NOMO-1 treated with dmso at 0.1 percent for 144 hours (cell line): ENCODE results near the gene FTSJ3.
"Not testable (repeated sequence)": the region's sequence is repeated elsewhere in the genome, so short reads cannot be mapped to it uniquely, and the experiment has no call there.

Experiments
- DNase-seq: peaks from one replicate; lab custom pipeline; 2025; ENCODE audit not compliant: unreplicated experiment; lab: John Stamatoyannopoulos, UW

FTSJ3 gene

DNA sequence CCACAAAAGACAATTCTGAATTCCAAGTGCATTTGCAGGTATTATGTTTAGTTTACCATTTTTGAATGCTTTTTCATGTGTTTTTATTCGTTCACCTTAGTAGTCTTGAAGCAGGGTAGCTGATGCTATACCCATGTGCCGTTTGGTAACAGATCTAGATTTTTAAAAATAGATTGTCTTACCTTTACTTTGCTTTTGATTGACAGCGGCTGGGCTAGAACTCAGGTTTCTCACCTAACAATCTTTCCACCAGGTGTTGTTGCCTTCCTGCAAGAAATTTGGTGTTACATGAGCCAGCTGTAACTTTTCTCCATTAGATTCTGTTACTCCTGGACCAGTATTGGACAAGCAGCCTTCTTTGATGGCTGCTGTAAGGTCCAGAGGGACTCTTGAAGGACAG is 1.5 kb upstream of the FTSJ3 start:
- DNase-seq: no peak

DNA sequence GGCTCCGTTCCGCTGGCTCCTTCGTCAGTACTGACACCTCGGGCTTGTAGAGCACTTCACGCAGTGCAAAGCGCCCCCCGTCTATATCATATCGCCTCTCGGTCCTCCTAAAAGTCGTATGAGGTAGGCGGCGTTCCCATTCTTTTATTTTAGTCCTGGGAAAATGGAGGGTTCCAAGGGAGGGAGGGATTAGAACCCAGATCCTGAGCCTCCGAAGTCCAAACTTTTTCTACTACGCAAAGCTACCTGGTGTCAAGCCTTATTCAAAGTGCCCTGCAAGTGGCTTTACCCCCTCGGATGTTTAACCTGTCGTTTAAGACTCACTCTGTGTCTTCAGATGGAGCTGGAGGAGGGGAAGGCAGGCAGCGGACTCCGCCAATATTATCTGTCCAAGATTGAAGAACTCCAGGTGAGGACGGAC is 348 bp upstream of the FTSJ3 start:
- DNase-seq: no peak

DNA sequence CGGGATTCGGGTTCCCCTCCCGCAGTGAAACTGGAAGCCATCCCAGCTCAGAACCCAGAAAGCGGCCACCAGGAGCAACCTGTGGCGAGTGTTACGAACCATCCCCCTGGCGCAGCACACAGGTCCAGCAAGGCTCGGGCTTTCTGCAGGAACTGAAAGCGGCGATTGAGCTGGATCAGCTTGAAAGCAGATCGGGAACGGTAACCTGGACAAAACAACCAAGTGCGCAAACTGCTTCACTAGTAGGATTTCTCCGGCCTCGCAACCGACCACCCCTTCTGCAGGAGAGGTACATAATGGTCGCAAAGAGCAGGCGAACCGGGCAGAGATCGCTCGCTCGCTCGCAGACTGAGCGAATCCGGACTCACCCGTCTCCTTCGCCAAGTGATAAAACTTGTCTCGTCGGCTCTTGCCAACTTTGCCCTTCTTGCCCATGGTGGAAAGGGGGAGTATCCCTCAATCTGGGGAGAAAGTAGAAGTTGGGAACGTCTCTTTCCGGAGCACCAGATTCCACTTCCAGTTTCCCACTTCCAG is 928 bp downstream of the FTSJ3 start:
- DNase-seq: no peak

DNA sequence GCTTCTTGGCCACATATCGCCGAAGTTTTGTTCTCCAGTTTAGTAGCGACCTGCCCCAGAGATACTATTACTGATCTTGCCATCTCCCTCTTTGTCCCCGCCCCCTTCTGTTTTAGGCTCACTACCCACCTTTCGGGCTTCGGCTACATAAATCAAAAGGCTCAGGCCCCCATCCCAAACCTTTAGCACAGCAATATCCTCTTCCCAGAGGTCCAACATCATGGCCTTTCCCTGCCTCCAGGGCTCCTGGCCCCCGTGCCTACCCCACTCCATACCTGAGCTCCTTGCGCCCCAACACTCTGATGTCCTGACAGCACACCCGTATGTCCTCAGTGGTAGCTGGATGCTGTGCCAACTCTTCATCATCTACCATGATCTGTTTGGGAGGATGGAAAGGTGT is 3.1 kb downstream of the FTSJ3 start:
- DNase-seq: no peak

DNA sequence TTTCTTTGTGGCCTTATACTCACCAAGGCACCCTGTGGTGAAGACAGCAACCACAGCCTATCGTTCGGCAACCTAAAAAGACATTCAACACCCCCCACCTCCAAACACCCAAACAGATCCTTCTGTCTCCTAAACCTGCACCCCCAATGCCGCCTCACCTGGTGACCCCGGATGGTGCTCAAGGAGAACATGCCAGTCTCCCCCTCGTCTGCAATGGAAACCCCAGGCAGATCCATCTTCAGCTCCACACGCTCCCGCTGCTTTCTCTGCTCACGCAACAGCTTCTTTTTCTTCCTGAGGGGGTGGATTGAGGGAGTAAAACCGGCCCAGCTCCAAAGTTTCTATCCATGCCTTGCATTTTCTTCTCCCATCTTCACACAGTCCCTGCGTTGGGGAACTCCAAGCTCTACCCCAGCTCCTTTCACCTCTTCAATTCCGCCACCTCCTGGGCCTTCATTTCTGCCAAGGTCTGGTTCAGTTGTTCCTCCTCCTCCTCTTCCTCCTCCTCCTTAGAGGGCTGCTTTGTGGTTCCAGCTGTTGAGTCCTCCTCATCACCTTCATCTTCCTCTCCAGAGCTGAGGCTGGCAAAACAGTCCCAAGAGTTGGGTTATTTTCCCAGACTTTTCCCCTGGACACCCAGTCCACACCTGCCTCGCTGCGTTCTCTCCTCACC is 3.7 kb downstream of the FTSJ3 start:
- DNase-seq: no peak

DNA sequence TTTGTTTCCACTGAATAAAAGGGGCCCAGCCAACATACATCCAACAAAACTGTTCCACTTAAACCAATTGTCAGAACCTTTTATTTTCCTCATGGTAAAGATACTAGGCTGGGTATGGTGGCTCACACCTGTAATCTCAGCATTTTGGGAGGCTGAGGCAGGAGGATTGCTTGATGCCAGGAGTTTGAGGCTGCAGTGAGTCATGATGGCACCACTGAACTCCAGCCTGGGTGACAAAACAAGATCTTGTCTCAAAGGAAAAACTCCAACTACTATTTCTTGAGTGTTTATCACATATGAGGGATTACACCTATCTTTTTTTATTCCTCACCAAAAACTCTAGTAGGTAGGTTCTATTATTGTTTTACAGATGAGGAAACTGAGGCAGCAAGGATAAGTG is 4.9 kb downstream of the FTSJ3 start:
- no peak for DNase-seq

DNA sequence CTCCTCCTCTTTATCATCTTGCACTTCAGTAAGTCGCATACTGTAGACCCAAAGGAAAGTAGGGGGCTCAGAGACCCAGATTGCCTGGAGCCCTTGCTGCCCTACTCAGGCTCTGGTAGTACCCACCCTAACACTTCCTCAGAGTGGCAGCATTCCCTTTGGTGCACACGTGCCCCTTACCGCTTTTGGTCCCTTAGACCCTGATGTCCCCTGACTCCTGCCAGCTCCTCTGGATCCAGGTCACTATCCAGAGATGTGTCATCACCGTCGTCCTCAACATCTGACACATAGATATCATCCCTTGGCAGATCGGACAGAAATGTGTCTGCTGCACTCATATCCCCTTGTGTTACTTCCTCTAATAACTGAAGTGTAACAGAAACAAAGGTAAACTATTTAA is 5.7 kb downstream of the FTSJ3 start:
- no peak for DNase-seq

DNA sequence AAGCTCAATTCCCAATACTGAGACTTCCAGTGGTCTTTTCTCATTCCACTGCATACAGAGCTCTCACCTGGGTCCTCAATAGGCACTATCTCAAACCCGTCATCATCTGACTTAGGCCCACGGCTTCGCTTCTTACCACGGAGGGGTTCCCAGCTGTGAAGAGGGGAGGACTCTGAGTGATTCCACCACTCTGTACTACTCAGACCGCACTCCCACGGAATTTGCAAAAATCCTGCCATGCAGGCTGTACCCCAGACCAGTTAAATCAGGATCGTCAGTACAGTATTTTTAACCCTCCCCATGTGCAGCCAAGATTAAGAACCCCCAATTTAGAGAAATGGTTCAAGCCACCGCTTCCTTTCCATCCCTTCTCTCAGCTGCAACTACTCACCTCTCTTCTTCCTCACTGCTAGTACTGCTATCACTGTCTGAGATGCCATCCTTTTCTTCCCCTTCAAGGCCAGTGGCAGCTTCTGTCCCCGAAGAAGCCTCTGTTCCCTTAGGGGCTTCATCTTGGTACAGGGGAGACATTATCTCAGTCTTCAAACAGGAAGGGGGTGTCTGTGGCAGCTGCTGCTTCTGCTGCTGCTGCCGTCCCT is 6.4 kb downstream of the FTSJ3 start:
- no peak for DNase-seq

DNA sequence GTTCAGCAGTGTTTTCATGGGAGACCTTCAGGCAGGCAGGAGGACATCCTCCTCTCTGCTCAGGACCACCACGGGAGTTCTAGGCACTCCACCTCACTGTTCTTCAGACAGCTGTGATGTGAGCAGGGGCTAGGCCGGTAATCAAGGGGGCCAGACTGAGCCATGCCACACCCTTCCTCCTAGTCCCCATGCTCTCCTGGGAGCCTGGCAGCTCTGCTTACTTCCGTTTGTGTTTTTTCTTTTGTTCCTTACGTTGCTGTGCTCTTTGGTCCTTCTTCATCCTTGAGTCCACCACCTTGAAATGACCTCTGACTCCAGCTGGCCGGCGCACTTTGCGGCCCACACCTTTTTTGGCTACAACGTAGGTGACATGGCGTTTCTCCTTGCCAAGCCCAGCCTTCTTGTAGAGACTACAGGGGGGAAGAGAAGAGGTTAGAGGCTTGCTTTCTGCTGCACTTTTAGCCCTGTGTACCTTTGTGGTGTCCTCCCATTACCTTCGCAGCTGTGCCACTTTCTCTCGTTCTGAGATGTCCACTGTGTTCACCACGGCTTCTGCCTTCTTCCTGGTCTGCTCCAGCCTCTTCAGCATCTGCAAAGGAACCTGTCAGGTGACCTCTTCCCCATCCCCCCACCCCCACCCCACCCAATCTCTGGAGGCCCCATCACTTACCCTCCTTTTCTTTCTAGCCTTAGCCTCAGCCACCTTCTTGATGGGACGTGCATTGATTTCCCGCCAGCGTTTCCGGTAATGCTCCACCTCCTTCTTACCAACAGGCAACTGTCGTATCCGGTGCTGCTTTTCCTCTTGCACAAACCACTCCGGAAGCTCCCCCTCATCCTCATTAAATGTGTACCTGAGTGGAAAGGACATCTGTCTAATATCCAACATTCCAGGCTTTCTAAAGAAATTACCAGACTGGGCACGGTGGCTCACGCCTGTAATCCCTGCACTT is 7.6 kb downstream of the FTSJ3 start:
- no peak for DNase-seq

DNA sequence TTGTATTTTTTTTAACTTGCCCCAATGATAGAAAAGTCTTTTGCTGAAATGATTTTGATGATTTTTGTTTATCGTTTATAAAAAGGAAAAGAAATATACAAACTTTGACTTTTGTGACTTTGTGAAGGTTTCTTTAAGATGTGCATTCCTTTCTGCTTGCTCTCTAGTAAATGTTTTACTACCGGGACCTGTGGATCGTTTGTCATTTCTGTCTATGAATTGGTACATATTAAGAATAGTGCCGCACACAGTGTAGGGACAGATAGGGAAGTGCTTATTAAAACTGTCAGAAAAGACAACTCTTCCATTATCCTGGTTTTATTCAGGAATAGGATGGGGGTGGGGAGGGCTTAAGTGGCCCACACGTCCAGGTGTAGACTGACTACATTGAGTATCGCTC is 8.3 kb downstream of the FTSJ3 start:
- no peak for DNase-seq

DNA sequence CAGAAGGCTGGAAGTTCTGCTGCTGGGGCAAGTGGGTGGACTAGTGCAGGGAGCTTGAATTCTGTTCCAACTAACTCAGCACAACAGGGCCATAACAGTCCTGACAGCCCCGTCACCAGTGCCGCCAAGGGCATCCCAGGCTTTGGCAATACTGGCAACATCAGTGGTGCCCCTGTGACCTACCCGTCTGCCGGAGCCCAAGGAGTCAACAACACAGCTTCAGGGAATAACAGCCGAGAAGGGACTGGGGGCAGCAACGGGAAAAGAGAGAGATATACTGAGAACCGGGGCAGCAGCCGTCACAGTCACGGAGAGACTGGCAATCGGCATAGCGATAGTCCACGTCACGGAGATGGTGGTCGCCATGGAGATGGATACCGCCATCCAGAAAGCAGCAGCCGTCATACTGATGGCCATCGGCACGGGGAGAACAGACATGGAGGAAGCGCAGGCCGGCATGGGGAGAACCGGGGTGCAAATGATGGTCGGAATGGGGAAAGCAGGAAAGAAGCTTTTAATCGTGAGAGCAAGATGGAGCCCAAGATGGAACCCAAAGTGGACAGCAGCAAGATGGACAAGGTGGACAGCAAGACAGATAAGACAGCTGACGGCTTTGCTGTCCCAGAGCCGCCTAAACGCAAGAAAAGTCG is 9.6 kb downstream of the FTSJ3 start:
- DNase-seq: no peak

DNA sequence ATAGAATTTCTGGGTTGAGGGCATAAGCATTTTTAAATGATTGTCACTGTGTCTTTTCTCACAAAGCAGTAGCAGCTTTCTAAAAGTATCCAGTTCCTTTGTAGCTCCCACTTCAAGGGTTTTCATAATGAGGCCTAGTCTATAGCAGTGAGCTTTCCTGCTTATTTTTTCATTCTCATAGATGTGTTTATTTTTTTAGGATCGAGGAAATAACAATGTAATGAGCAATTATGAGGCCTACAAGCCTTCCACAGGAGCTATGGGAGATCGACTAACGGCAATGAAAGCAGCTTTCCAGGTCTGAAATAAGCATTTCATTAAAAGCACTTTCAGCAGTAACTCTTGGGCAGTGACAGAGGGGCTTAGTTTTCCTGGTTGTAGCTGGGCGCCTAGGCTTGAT is 10.8 kb downstream of the FTSJ3 start:
- DNase-seq: no peak

DNA sequence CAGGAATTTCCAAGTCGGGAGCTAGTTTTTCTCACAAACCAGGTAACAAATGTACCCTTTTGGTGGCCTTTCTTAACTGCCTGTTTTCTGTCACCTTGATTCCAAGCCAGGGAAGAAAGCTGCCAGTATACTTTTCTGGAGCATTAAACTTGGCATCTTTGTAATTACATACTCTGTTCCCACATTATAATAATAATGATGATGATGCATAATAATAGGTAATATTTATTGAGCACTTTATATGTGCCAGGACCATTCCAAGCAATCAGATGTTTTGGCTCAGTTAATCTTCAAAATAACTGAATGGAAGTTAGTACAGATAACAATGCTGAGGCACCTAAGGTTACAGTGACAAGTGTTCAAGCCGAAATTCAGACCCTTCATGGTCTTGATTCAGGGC is 11.3 kb downstream of the FTSJ3 start:
- DNase-seq: no peak

DNA sequence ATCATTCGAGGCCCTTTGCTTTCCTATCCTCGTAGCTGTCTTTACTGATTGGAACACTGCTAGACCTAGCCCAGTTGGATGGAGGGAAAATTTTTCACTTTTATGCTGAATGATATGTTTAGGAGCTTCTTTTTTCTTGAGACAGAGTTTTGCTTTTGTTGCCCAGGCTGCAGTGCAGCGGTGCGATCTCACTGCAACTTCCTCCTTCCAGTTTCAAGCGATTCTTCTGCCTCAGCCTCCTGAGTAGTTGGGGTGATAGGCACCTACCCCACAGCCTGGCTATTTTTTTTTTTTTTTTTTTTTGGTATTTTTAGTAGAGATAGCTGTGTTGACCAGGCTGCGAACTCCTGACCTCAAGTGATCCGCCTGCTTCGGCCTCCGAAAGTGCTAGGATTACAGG is 17.5 kb downstream of the FTSJ3 start:
- no peak for DNase-seq

DNA sequence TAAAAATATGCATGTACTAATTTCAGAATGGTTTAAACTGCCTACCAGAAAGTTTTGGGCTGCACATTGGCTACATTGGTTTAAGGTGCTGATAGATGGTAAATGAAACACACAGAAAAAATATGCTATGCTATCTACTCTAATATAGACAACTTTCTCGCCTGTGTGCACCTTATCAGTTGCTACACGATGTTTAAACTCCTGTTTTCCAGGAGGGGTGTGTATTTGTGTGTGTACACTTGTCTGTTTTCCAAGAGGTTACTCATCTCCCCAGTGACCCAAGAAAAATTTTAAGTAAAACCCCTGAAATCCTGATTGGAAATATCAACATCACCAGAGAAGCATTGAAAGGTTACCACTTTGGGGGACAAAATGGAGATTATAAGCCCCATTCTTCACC is 21.9 kb downstream of the FTSJ3 start:
- DNase-seq: no peak

DNA sequence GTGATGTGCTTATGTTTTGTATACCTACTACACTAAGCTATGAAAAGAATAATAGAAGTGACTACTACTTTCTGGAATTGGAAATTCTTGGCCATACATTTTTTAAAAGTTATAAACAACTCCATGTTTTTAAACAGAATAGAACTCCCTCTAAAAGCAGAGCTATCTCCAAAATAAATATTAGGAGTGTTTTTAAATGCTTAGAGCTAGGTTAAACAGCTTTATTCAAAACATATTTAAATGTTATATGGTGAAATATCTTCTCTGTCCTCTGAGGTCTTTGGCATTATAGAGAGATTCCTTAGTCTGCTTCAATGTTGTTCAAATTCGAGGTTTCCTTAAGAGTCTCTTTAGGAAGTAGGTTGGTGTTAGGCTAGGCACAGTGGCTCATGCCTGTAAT is 23.1 kb downstream of the FTSJ3 start:
- no peak for DNase-seq

DNA sequence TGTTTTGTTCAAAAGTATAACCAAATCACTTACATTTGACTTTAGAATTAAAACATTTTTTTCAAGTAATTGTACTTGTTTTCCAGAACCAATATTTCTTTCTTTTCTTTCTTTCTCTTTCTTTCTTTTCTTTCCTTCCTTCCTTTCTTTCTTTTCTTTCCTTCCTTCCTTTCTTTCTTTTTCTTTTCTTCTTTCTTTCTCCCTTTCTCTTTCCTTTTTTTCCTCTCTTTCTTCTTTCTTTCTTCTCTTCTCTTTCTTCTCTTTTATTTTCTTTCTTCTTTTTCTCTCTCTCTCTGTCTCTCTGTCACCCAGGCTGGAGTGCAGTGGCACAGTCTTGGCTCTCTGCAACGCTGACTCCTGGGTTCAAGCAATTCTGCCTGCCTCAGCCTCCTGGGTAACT is 26.7 kb downstream of the FTSJ3 start:
- DNase-seq: no peak

DNA sequence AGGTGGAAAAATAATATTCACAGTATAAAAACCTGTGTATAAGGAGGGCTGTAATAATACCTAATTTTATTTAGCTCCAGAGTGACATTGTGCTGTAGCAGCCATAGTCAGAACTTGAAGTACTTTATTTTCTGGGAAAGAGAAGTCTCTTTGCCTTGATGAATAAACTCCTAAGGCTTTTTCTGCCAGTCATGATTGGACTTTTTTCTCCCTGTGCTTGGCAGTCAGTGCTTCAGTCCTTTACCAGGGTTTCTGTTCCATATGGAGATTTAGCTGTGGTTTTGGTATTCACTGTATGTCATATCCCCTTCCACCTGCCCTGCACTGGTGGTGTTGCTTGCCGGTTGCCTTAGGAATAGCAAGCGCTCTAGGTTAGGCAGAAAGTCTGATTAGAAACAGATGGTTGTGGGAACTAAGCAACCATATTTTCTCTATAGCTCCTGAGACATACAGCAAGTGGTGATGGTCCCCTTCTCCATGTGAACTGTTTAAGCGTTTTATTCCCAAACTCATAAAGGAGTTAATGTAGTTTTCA is 28.8 kb downstream of the FTSJ3 start:
- no peak for DNase-seq

DNA sequence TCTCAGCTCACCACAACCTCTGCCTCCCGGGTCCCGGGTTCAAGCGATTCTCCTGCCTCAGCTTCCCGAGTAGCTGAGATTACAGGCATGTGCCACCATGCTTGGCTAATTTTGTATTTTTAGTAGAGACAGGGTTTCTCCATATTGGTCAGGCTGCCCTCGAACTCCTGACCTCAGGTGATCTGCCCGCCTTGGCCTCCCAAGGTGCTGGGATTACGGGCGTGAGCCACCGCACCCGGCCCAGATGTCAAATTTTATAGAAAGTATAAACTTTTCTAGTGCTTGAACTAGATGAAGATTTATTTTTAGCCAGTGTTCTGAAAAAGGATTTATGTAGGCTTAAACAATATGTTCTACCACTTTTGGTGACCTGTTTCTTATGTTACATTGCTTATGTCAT is 31.1 kb downstream of the FTSJ3 start:
- DNase-seq: not testable (repeated sequence)

DNA sequence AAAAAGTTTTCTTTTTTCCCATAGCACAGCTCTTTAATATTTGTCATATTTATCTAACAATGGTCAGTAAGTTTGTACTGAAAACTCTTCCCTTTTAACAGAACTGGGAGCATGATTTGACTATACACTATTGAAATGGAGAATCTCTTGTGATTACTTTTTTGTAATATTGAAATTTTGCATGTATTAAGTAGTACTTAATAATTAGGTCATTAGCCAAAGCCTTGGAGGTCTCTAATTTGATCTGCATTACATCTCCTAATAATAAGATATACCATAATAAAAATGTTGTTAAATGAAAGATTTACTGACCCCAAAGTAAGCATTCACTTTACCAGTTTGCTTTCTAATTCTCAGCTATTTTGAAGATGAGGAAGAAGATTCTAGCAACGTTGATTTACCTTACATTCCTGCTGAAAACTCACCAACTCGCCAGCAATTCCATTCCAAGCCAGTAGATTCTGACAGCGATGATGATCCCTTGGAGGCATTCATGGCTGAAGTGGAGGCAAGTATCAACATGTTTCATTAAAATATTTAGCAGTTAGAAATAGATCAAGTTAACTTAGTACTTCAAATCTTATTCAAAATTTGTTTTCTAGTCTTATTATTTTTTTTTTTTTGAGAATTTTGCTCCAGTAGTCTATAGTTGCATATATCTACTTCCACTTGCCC is 35.3 kb downstream of the FTSJ3 start:
- no peak for DNase-seq

DNA sequence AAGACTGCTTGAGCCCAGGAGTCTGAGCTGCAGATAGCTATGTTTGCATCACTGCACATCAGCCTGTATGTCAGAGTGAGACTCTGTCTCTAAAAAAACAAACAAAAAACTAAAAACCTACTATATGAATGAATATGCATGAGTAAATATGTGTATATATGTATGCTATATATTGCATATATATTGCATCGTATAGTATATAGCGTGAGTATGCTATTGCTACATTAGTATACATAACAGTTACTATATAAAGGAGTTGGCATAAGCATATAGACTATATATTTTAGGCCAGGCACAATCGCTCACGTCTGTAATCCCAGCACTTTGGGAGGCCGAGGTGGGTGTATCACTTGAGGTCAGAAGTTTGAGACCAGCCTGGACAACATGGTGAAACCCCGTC is 37.4 kb downstream of the FTSJ3 start:
- no peak for DNase-seq
